DOHH2 (cell line): ENCODE data around the gene SUPT3H.

Experiments
- EZH2phosphoT487 ChIP-seq: fragments of 200-600 bp; sonication (generic); IDR thresholded peaks from 2 replicates; pipeline ENCODE4 v1.6.1; 2017; ENCODE audit warnings: borderline replicate concordance, mild to moderate bottlenecking, antibody characterized with exemption, low read length, moderate library complexity, mixed read lengths
- TF ChIP-seq, protein P1 (sequence below): fragments of 200-600 bp; sonication (generic); IDR thresholded peaks from one replicate; pipeline ENCODE4 v1.5.1; 2014; ENCODE audit warnings: antibody characterized with exemption, mild to moderate bottlenecking, low read depth, low read length; ENCODE audit not compliant: poor library complexity, severe bottlenecking

DNA sequence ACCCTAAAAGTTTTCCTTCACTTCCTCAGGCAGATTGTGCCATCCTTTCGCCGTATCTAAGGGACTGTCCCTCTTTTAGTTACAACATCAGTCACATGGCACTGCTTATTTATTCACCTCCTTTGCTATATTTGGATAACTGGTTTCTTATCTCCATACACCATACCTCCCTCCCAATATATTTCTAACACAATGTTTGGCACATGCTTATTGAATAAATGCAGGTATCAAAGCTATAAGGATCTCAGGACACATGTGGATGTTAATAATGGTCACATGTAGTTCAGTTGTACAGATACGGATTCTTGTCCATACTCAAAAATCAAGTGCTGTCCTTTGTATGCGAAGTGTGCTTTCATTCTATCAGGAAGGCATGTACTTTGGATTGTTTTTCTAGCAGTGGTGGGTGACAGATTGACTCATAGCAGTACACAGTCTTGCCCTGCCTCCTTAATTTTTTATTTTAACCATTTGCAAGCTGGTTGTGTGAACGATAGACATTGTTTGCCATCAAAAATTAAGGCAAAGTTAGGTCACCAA is 456.7 kb downstream of the SUPT3H start:
- TF ChIP-seq, protein P1, sequence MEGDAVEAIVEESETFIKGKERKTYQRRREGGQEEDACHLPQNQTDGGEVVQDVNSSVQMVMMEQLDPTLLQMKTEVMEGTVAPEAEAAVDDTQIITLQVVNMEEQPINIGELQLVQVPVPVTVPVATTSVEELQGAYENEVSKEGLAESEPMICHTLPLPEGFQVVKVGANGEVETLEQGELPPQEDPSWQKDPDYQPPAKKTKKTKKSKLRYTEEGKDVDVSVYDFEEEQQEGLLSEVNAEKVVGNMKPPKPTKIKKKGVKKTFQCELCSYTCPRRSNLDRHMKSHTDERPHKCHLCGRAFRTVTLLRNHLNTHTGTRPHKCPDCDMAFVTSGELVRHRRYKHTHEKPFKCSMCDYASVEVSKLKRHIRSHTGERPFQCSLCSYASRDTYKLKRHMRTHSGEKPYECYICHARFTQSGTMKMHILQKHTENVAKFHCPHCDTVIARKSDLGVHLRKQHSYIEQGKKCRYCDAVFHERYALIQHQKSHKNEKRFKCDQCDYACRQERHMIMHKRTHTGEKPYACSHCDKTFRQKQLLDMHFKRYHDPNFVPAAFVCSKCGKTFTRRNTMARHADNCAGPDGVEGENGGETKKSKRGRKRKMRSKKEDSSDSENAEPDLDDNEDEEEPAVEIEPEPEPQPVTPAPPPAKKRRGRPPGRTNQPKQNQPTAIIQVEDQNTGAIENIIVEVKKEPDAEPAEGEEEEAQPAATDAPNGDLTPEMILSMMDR = no peak
- no peak for TF ChIP-seq EZH2phosphoT487
